ENCODE measurements around the gene CYTH1. TPM values are rescaled to one million over a fixed set of nuclear protein-coding genes. Genes with fewer than 3 reads are reported as not detected.

CYTH1 gene
- total and polyA plus RNA-seq, 4 donors, result 15.4 to 32.1 (median 20.6) TPM

GRCh38 chr17:78696016-78696982 lies 85.8 kb downstream of the CYTH1 start:
- H3K36me3 ChIP-seq (ENCODE audit: control insufficient read depth in 4 of 4, insufficient read depth in 3 of 4, low read depth in 1 of 4, low read length in 3 of 4), result peaks cover 12 to 78% (median 54%) of the 10 kb centered on the region in 4 donors
- H3K4me1 ChIP-seq (ENCODE audit: control insufficient read depth in 4 of 4, insufficient read depth in 4 of 4, low read length in 3 of 4), result no peaks in the 10 kb centered on the region
- WGBS, result 85% methylated on average over 10 of the region's 10 CpGs
- H3K4me3 ChIP-seq (ENCODE audit: low read depth in 1 of 3, low read length in 3 of 3), result no peak overlapping the region
- no peaks in the 10 kb centered on the region for H3K27me3 ChIP-seq (ENCODE audit: control insufficient read depth in 4 of 4, insufficient read depth in 4 of 4, low read length in 3 of 4)
- H3K9ac ChIP-seq (ENCODE audit: low read depth in 1 of 2, low read length in 2 of 2), result no peak overlapping the region
- no peak for DNase-seq (ENCODE audit: low spot score)
- TF ChIP-seq ZBTB33 (IDR thresholded peaks at IDR 0.05) (no peak), NR2F2 (IDR thresholded peaks at IDR 0.05) (no peak), MAX (IDR thresholded peaks at IDR 0.05) (no peak), EGR1 (IDR thresholded peaks at IDR 0.05; ENCODE audit: low read depth in 2 of 2) (no peak), SP1 (IDR thresholded peaks at IDR 0.05) (no peak), CTCF (IDR thresholded peaks at IDR 0.05; ENCODE audit: low read depth, low read length, missing input control) (no peak), JUND (IDR thresholded peaks at IDR 0.05) (no peak), TAF1 (conservative IDR thresholded peaks at IDR 0.05) (no peak), RXRA (IDR thresholded peaks at IDR 0.05) (no peak), GABPA (IDR thresholded peaks at IDR 0.05 in 1 of 2, conservative IDR thresholded peaks at IDR 0.05 in 1 of 2) (no peak), REST (IDR thresholded peaks at IDR 0.05) (no peak)
- no peak overlapping the region for H3K27ac ChIP-seq (ENCODE audit: low read depth in 1 of 2, low read length in 2 of 2)
- no peaks in the 10 kb centered on the region for H3K9me3 ChIP-seq (ENCODE audit: control insufficient read depth in 4 of 4, low read length in 3 of 4)

GRCh38 chr17:78694805-78695531 lies 87.1 kb downstream of the CYTH1 start:
- H3K27me3 ChIP-seq (ENCODE audit: control insufficient read depth in 4 of 4, insufficient read depth in 4 of 4, low read length in 3 of 4), result no peaks in the 10 kb centered on the region
- H3K4me1 ChIP-seq (ENCODE audit: control insufficient read depth in 4 of 4, insufficient read depth in 4 of 4, low read length in 3 of 4), result no peaks in the 10 kb centered on the region
- no peaks in the 10 kb centered on the region for H3K9me3 ChIP-seq (ENCODE audit: control insufficient read depth in 4 of 4, low read length in 3 of 4)
- H3K4me3 ChIP-seq (ENCODE audit: low read depth in 1 of 3, low read length in 3 of 3), result no peak overlapping the region
- DNase-seq (ENCODE audit: low spot score), result no peak
- peaks cover 12 to 74% (median 46%) of the 10 kb centered on the region in 4 donors for H3K36me3 ChIP-seq (ENCODE audit: control insufficient read depth in 4 of 4, insufficient read depth in 3 of 4, low read depth in 1 of 4, low read length in 3 of 4)
- WGBS, result 94% methylated on average over 16 of the region's 16 CpGs
- TF ChIP-seq SP1 (IDR thresholded peaks at IDR 0.05) (no peak), ZBTB33 (IDR thresholded peaks at IDR 0.05) (no peak)
- H3K27ac ChIP-seq (ENCODE audit: low read depth in 1 of 2, low read length in 2 of 2), result no peak overlapping the region
- H3K9ac ChIP-seq (ENCODE audit: low read depth in 1 of 2, low read length in 2 of 2), result no peak overlapping the region
